HPDE6-E6E7 (cell line): ENCODE measurements around the gene ITIH1.
"Not testable (repeated sequence)": the region's sequence is repeated elsewhere in the genome, so short reads cannot be mapped to it uniquely, and the experiment has no call there.

ENCODE experiments used
- DNase-seq: peaks from one replicate; pipeline ENCODE4 v3.0.0; 2011; ENCODE audit warnings: missing footprints; ENCODE audit errors: extremely low spot score

Gene ITIH1

DNA sequence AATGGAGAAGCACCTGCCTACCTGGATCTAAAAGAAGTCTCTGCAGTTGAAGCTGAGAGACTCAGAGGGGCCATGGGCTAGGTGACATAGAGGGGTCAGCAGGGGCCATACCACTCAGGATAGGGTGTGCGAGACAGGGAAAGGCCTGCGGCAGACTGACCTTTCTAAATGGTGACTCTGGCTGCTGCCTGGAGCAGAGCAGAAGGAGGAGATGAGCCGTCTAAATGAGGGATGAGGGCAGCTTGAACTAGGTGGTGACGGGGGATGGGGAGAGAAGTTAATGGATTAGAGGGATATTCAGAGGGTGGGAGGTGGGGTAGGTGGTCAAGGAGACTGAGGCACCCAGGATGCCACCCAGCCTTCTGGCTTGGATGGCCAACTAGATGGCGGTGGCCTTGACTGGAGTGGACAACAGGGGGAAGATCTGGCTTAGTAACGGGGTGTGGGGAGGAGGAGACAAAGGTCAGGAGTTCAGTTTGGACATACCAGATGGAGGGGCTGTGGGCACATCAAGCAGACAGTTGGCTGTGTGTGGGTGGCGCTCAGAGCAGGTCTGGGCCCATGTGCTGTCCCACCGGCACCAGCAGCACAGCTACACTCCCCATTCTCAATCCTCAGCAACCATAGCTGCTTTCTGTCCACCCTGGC is 3.2 kb upstream of the ITIH1 start:
- no peak for DNase-seq

DNA sequence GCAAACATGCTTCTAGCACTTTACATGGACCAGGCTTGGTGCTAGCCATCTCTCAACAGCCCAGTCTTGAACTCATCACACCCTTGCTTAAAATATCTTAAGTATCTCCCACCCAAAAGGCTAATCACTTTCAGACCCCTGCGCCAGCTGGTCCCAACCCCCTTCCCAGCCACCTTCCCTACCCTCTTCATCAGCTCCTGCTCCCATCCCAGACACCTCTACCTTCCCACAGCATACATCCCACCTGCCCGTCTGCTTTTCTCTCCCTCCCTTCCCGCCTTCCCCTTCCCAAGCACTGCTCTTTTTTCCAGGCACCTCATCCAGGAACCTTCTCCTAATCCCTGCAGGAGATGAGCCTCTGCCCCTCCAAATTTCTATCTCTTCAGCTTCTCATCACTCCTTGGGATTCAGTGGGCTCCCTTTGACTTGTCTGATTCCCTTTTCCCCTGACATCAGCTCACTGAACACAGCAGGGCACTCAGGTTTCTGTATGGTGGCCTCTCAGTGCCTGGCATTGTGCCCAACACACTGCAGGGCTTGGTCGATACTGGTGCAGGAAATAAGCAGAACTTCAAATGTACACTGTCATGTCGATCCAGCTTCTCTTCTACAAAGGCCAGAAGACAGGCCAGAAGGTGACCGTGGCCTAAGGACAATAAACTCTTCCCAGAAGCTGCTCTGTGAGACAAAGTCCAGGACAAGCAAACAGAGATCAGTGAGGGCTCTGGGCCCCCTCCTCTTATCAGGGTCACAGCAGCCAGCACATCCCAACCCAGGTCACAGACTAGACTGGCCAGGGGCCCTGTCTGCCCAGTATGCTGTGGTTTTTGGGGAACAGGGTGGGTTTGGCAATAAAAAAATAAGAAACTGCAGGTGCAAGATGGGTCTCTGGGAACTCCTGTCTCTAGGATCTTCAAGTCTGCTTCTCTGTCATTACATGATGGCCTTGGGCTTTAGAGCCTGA is 2.2 kb upstream of the ITIH1 start:
- no peak for DNase-seq

DNA sequence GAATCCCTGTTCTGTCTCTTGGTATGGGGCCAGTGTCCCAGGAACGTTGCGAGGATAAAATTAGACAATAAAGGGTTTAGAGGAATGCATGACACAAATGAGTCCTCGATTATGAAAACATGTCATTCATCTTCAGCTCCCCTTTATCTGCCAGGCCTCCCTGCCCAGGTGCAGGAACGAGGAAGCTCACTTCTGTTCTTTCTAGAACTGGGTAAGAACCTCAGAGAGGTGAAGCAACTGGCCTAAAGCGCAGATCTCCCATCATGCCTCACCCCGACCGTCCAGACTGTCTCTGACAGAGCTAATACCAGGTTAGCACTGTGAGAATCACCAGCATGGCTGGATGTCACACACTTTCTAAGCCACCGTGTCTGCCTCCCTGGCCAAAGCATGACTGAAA is 1.5 kb upstream of the ITIH1 start:
- no peak for DNase-seq

DNA sequence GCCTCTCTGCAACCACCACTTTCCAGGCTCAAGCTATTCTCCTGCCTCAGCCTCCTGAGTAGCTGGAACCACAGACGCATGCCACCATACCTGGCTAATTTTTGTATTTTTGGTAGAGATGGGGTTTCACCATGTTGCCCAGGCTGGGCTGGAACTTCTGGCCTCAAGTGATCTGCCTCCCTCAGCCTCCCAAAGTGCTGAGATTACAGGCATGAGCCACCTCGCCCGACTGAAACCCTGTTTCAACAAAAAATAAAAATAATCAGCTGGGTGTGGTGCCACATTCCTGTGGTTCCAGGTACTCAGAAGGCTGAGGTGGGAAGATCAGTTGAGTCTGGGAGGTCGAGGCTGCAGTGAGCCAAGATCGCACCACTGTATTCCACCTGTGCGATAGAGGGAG is 913 bp upstream of the ITIH1 start:
- not testable (repeated sequence) for DNase-seq

DNA sequence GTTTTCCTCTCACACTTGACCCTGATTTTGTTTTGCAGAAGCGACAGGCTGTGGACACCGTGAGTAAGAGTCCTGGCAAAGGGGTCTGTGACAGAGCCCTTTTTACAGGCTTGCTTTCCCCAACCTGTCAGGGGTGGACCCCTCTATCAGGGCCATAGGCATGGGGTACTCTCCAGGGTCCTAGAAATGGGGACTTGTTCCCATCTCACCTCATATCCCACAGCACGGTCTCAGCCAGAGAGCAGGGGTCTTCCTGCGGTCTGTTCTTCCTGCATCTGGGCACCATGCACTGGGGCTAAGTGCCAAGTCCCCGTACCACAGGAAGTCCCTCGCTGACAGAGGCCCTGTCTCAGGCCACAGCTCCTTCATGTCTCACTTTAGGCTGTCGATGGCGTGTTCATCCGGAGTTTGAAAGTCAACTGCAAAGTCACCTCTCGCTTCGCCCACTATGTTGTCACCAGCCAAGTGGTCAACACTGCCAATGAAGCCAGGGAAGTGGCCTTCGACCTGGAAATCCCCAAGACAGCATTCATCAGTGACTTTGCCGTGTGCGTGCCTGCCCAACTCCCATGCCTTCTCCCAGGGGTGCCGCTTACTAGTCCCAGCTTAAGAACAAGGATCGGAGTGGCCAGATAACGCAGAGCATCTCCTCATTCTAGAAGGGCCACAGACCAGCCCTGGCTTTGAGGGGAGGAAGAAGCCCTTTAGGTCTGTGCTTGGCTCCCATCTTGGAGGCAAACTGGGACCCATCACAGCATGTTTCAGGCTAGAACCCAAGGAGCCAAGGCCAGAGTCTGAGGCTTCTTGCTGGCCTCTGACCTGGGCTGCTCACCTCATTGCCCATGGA is 783 bp downstream of the ITIH1 start:
- no peak for DNase-seq

DNA sequence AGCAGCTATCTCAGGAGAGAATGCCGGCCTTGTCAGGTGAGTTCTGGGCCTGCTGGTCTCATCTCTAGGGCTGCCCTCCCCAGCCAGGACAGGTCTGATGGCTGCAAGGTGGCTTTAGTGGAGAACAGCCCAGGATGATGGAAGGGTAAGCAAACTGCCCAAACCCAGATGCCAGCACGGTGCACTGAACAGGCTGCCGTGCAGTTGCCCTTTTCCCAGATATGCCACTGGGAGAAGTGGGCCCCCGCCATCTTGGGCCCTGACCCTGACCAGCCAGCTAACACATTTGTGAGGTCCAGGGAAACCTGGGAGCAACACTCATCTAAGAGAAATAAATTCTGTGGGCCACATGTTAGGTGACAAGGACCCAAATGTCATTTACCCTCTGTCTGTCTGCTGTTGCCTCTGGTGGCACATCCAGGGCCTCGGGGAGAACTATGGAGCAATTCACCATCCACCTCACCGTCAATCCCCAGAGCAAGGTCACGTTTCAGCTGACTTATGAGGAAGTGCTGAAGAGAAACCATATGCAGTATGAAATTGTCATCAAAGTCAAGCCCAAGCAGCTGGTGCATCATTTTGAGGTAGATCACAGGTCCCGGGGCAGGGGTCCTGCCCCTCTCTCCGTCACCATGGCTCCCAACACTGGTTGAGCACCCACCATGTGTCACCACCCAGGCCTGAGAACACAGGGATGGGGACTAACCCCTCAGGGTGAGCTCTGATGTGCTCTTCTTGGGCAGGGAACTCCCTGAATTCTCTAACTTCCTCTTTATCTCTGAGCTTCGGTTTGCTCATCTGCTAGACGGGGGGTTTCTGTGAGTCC is 1.8 kb downstream of the ITIH1 start:
- no peak for DNase-seq

DNA sequence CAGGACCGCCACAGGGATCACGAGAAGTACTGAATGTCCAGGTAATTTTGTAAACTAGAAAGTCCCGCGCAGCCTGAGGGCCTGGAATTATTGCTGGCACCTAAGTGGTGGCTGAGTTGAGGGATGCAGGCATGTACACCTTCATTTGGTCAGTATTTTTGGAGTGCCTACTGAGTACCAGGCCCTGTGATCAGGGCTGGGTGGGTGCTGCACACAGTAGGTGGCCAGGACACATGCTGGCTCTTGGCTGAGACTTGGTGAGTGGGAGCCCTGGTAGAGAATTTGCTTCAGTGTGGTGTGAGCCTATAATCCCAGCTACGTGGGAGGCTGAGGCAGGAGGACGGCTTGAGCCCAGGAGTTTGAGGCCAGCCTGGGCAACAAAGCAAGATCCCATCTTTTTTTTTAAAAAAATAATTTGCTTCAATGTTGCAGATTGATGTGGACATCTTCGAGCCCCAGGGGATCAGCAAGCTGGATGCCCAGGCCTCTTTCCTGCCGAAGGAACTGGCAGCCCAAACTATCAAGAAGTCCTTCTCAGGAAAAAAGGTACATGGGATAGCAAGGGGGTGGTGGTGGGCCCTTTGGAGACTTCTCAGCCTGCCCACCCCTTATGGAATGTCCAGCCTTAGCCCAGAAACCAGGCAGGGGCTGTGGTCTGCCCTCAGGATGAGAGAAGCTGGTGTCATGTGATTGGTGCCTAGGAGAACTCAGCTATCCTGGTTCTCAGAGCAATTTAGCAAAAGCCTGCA is 2.6 kb downstream of the ITIH1 start:
- no peak for DNase-seq

DNA sequence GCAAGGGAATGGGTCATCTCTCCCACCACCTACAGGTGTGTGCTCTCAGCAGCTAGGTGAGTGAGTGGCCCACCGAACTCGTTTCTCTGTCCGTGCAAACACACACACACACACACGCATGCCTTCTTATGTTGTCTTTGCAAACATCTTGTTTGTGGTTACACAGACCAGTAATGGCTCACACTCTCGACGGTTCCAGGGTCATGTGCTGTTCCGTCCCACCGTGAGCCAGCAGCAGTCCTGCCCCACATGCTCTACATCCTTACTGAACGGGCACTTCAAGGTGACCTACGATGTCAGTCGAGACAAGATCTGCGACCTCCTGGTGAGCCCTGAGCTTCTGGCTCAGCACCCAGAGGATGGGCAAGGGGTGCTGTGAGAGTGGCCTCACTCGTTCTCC is 4.3 kb downstream of the ITIH1 start:
- DNase-seq = no peak

DNA sequence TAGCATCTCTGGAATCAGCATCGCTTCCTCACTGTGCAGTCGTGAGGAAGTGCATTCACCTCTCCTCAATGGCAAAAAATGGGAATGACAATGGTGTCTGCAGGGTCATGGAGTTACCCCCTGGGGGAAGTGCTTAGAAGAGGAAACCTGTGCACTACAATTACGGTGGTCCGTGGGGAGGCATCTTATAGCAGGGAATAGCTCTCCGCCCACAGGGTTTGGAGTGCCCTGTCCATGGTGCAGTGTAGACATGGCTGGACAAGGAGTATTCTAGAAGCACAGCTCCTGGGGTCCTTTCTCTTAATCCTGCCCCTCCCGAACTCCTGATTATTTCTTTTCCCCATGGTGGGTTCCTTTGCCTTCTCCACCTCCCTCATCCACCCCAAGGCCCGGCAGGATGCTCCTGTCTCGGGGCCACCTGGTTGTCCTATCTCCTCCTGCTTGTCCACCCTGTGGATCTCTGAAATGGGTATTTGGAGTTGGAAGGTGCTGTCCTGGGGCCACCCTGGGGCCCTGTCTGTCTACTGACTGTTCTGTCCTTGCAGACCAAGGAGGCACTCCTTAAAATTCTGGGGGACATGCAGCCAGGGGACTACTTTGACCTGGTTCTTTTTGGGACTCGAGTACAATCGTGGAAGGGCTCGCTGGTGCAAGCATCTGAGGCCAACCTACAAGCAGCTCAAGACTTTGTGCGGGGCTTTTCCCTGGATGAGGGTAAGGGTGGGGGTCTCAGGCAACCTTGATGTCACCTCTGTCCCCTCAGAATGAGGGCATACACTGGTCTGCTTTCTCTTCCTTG is 5.2 kb downstream of the ITIH1 start:
- DNase-seq = no peak

DNA sequence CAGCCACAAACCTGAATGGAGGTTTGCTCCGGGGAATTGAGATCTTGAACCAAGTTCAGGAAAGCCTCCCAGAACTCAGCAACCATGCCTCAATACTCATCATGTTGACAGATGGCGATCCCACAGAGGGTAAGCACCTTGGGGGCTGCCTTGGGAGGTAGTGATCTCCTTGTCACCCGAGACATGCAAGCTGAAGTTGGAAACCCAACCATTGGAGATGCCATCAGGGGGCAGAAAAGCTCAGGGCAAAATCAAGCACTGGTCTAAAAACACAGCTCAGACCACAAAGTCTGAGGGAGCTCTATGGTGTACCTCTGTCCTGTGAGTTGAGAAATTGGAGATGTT is 5.8 kb downstream of the ITIH1 start:
- DNase-seq = no peak

DNA sequence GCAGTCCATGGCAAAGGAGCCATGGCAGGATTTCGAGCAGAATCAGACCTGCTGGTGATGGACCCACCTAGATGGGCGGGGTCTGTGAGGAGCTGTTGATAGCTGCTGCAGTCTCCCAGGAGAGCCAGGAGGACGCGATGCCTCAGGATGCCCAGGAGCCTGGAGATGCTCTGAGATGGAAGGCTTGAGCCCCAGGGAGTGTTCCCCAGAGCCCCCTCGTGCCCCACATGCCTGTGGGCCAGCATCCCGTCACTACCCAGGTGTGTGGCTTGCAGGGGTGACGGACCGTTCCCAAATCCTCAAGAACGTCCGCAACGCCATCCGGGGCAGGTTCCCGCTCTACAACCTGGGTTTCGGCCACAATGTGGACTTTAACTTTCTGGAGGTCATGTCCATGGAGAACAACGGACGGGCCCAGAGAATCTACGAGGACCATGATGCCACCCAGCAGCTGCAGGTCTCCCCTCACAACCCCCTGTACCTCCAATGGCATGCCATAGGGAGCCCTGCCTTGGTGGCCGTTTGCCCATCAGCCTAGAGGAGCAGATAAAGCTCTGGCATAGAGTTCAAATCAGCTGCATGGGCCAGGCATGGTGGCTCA is 6.7 kb downstream of the ITIH1 start:
- DNase-seq = no peak

DNA sequence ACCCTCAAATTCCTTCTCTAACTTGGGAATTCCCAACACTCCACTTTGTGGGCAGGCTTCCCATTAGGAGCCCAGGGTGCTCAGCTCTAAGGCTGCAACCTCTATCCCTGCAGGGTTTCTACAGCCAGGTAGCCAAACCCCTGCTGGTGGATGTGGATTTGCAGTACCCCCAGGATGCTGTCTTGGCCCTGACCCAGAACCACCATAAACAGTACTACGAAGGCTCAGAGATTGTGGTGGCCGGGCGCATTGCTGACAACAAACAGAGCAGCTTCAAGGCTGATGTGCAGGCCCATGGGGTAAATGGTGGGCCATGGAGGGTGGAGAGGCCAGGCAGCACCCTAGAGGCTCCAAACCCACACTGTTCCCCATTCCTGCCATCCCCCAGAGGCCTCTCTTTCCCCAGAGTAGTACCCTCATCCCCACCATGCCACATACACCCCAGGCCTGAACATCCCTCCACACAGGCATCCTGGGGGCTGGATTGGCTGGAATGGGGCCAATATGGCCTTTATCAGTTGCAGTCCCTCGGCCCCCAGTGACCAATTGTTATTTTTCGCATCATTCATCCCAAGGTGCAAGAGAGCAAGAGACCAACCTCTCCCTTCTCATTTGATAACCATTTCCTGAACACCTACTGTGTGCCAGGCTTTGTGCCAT is 7.7 kb downstream of the ITIH1 start:
- DNase-seq = no peak

DNA sequence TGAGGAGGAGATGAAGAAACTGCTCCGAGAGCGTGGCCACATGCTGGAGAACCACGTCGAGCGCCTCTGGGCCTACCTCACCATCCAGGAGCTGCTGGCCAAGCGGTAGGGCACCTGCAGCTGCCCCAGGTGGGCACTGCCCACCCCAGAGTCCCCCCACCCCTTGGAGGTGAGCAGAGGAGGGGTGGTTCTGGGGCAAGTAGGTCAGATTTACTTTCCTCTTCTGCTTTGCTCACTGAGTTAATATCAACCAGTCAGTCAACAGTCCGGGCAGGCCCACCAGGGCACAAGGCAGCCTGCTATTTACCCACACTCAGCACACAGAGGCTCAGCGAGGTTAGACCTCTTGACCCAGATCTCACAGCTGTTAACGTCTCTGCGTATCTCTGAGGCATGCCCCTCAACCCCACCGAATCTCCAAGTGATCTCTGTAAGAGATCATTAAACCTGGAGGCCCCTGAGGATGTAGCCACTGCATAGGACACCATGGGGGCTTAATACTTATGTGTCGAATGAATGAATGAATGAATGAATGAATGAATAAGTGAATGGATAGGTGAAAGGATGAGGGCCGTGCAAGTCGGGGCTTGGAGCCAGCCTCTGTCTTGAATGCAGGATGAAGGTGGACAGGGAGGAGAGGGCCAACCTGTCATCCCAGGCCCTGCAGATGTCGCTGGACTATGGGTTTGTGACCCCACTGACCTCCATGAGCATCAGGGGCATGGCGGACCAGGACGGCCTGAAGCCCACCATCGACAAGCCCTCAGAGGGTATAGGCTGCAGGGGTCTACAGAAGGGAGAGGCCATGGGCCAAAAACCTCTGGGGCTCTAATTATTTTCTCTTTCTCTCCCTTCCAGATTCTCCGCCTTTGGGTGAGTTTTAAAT is 9.2 kb downstream of the ITIH1 start:
- DNase-seq = no peak

DNA sequence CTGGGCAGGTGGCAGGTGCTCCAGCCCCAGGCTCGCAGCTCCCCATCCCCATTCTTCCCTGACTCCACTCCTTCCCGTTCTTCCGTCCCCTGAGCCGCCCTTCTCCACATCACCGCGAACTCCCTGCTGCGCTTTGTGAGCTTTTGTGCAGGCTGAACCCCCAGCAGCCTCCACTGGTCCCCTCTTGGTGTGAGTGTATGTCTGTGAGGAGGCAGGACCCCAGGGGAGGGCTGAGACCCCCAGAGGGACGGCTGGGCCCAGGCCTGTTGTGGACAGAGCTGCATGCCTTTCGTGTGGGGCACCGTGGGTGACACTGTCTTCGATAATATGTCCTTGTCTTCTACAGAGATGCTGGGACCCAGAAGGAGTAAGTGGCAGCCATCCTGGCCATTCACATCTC is 9.8 kb downstream of the ITIH1 start:
- no peak for DNase-seq

DNA sequence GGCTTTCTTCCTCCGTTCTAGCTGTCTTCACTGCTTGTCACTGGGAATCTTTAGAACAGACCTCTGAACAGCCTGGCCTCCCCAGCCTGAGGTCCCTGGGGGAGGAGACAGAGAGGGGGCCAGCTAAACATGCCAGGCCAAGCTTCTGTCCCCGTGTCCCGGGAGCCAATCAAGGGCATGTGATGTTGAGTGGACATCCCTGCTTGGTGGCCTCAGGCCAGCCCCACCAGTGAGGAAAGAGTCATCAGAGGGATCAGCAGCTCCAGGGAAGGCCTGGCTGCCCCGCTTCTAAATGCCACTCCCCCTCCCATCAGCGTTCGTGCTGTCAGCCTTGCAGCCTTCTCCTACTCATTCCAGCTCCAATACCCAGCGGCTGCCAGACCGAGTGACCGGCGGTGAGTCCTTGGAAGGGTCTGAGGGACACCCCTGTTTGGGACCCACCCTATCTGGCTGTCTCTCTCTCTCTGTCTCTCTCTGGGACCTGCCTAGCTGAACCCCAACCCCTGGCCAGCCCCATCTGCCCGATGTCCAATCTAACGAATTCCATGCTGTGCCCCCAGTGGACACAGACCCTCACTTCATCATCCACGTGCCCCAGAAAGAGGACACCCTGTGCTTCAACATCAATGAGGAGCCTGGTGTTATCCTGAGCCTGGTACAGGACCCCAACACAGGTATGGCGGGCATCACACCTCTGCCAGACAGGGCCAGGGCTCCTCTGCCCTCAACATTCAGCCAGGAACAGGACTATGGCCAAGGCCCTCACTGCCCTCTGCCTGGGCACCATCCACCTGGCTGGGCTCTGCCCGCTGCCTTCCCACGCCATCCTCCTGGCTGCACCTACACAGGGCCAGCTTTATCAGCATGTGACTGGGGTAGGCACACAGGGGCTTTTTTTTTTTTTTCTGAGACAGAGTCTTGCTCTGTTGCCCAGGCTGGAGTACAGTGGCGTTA is 10.6 kb downstream of the ITIH1 start:
- no peak for DNase-seq

DNA sequence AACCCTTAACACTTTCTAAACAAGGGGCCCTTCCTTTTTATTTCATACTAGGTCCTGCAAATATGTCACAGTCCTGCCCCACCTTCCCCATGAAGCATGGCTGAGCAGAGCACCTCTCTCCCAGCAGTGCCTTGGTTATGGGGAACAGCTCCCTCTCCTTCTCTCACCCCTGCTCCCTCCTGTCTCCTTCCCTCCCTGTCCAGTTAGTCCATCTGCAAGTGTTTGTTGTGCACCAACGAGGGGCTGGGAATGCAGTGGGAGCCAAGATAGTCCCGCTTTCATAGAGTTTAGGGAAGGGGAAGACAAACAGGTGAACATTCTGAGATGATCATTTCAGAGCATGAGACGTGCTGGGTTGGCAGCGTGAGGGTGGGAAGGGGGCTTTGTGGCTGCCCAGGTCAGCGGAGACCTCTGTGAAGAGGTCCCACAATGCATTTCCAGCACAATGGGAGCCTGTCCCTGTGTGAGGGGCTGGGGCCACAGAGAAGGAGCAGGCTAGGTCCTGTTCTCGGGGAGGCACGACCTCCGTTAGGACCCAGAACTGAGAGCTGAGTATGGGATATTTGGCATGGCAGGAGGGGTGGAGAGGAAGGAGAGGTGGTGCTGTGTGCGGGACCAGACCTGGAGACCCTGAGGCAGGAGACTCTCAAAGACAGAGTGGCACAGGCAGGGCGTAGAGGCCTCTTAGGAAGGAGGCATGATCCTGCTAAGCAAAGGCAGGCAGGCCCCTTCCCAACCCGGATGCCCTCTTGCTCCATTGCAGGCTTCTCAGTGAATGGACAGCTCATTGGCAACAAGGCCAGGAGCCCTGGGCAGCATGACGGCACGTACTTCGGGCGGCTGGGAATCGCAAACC is 11.7 kb downstream of the ITIH1 start:
- DNase-seq = no peak
